ENCODE measurements around the gene AFDN. TPM values are rescaled to one million over a fixed set of nuclear protein-coding genes. Genes with fewer than 3 reads are reported as not detected.

The AFDN gene, protein sequence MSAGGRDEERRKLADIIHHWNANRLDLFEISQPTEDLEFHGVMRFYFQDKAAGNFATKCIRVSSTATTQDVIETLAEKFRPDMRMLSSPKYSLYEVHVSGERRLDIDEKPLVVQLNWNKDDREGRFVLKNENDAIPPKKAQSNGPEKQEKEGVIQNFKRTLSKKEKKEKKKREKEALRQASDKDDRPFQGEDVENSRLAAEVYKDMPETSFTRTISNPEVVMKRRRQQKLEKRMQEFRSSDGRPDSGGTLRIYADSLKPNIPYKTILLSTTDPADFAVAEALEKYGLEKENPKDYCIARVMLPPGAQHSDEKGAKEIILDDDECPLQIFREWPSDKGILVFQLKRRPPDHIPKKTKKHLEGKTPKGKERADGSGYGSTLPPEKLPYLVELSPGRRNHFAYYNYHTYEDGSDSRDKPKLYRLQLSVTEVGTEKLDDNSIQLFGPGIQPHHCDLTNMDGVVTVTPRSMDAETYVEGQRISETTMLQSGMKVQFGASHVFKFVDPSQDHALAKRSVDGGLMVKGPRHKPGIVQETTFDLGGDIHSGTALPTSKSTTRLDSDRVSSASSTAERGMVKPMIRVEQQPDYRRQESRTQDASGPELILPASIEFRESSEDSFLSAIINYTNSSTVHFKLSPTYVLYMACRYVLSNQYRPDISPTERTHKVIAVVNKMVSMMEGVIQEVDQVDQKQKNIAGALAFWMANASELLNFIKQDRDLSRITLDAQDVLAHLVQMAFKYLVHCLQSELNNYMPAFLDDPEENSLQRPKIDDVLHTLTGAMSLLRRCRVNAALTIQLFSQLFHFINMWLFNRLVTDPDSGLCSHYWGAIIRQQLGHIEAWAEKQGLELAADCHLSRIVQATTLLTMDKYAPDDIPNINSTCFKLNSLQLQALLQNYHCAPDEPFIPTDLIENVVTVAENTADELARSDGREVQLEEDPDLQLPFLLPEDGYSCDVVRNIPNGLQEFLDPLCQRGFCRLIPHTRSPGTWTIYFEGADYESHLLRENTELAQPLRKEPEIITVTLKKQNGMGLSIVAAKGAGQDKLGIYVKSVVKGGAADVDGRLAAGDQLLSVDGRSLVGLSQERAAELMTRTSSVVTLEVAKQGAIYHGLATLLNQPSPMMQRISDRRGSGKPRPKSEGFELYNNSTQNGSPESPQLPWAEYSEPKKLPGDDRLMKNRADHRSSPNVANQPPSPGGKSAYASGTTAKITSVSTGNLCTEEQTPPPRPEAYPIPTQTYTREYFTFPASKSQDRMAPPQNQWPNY (N-terminal part only)
- total RNA-seq, result 26.2 and 33.3 TPM in 2 replicates

DNA sequence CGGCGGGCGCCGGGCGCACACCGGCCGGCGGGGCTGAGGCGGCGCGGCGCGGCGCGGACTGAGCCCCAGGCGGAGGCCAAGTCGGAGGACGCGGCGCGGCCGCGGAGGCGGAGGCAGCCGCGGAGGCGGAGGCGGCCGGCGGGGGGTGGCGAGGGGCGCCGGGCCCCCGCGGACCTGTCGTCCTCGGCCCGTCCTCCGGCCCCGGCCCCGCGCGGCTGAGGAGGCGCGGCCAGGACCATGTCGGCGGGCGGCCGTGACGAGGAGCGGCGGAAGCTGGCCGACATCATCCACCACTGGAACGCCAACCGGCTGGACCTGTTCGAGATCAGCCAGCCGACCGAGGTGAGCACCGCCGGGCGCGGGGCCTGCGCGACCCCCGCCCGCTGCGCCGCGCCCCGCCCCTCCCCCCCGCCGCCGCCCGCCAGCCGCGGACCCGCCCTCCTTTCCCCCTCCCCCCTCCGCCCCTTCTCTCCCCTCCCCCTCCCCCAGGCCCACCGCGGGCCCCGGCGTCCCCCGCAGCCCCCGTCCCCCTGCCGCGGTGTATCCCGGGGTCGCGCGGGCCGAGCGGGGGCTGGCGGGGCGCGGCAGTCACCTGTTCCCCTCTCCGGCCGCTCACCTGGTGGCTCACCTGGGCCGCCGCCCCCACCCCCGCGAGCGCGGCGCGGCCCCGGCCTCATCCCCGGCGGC, at the start of gene AFDN:
TSS of gene AFDN (plus strand) at position 16 of the 687 bp plus-strand sequence. CDS start at position 238, 222 bp downstream.

DNA sequence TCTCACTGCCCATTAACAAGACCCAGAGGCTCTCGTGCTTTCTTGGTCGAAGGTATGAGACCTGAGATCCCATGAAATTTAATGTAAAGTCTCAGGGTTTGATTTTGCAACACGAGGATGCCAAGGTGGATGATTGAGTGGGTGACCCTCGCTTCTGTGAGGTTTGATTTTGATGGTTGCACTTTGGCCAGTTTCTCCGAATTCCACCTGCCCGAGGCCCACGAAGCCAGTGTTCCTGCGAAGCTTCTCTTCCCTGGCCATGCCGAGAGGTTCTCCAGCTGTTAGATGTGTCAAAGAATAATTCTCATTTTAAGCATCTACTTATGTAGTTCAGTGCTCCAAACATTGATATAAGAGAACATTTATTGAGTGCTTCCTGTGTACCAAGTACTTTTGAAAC, 170.9 kb downstream of the AFDN start, which contains the start of gene KIF25:
TSS of gene KIF25 (plus strand) at position 30 of the 400 bp plus-strand sequence. CDS start 31,915 bp downstream, outside the sequence.

Other genes starting within 250 kb of the AFDN start
- gene KIF25, start 170.8 kb downstream of the AFDN start, total RNA-seq, result not detected in 2 replicates